OCI-M1 (cell line): ENCODE results near the gene DDR2.

ENCODE experiments used
- DNase-seq: peaks from one replicate; lab custom pipeline; 2025; lab: John Stamatoyannopoulos, UW

DDR2 gene

GRCh38 chr1:162699366-162699765 lies 67.1 kb downstream of the DDR2 start:
- DNase-seq, result no peak

GRCh38 chr1:162700131-162700530 lies 67.9 kb downstream of the DDR2 start:
- no peak for DNase-seq

- no peak for DNase-seq
Observed at GRCh38 chr1:162701286-162701685, 69.0 kb downstream of the DDR2 start.

GRCh38 chr1:162702628-162703027 lies 70.4 kb downstream of the DDR2 start:
- peak; percentile 16 for DNase-seq

- no peak for DNase-seq
Observed at GRCh38 chr1:162703708-162704107, 71.4 kb downstream of the DDR2 start.

GRCh38 chr1:162704673-162705424 lies 72.6 kb downstream of the DDR2 start:
- no peak for DNase-seq

GRCh38 chr1:162706003-162706402 lies 73.7 kb downstream of the DDR2 start:
- DNase-seq, result no peak

GRCh38 chr1:162706606-162707005 lies 74.3 kb downstream of the DDR2 start:
- DNase-seq, result no peak

GRCh38 chr1:162708286-162708685 lies 76.0 kb downstream of the DDR2 start:
- DNase-seq, result no peak

- peak; percentile 47 for DNase-seq
Observed at GRCh38 chr1:162709132-162709860, 77.0 kb downstream of the DDR2 start.

- no peak for DNase-seq
Observed at GRCh38 chr1:162709870-162710269, 77.6 kb downstream of the DDR2 start.

GRCh38 chr1:162710345-162710744 lies 78.1 kb downstream of the DDR2 start:
- DNase-seq, result no peak

- no peak for DNase-seq
Observed at GRCh38 chr1:162710780-162711465, 78.7 kb downstream of the DDR2 start.

- peak; percentile 33 for DNase-seq
Observed at GRCh38 chr1:162712317-162713029, 80.2 kb downstream of the DDR2 start.

- no peak for DNase-seq
Observed at GRCh38 chr1:162716123-162716522, 83.9 kb downstream of the DDR2 start.

- DNase-seq, result no peak
Observed at GRCh38 chr1:162716552-162716951, 84.3 kb downstream of the DDR2 start.

GRCh38 chr1:162717548-162718184 lies 85.4 kb downstream of the DDR2 start:
- DNase-seq, result no peak

- no peak for DNase-seq
Observed at GRCh38 chr1:162719678-162720077, 87.4 kb downstream of the DDR2 start.

GRCh38 chr1:162720996-162721395 lies 88.7 kb downstream of the DDR2 start:
- DNase-seq, result no peak

GRCh38 chr1:162721471-162721870 lies 89.2 kb downstream of the DDR2 start:
- DNase-seq, result no peak

GRCh38 chr1:162722036-162722435 lies 89.8 kb downstream of the DDR2 start:
- no peak for DNase-seq
